K562 (cell line): Measurements from ENCODE around the gene KMT2C. TPM values are rescaled to one million over a fixed set of nuclear protein-coding genes. Genes with fewer than 3 reads are reported as not detected.

Source experiments
- ARNT ChIP-seq, 2 experiments: fragments of 450-650 bp; IDR thresholded peaks; 2 replicates each; pipeline ENCODE4 v1.6.1; 2016; ENCODE audit warnings: mild to moderate bottlenecking in 1 of 2
- EP300 ChIP-seq: IDR thresholded peaks from 2 replicates; pipeline ENCODE4 v1.6.1; 2012; ENCODE audit warnings: low read length, improper control_type of control experiment
- FOXM1 ChIP-seq, 2 experiments: fragments of 450-650 bp in 1 of 2; sonication (generic) in 1 of 2; formaldehyde crosslinking in 1 of 2; IDR thresholded peaks; 2 replicates each; pipeline versions ENCODE4 v1.6.1 to v1.9.0; 2017 to 2022; ENCODE audit warnings: low read depth in 2 of 2, mild to moderate bottlenecking in 2 of 2, missing genetic modification reagents in 1 of 2, moderate library complexity in 1 of 2
- LEF1 ChIP-seq: fragments of 450-650 bp; IDR thresholded peaks from 2 replicates; pipeline ENCODE4 v1.6.1; 2016; ENCODE audit warnings: mild to moderate bottlenecking
- MAZ ChIP-seq, 2 experiments: fragments of 450-650 bp in 1 of 2; sonication (generic) in 1 of 2; formaldehyde crosslinking; IDR thresholded peaks in 1 of 2; conservative IDR thresholded peaks in 1 of 2; 2 replicates each; pipeline versions ENCODE4 v1.4.0 to v1.5.0; 2020; ENCODE audit warnings: mild to moderate bottlenecking in 1 of 2, missing genetic modification reagents in 1 of 2
- NFIC ChIP-seq: fragments of 450-650 bp; IDR thresholded peaks from 2 replicates; pipeline ENCODE4 v1.6.1; 2017; ENCODE audit warnings: mild to moderate bottlenecking, inconsistent platforms
- NFIX ChIP-seq: fragments of 250-450 bp; sonication (Bioruptor Pico); IDR thresholded peaks from 2 replicates; pipeline ENCODE4 v1.4.0; 2020; ENCODE audit warnings: low read depth, mild to moderate bottlenecking, moderate library complexity
- RBFOX2 ChIP-seq: fragments of 200-400 bp; formaldehyde crosslinking; IDR thresholded peaks from 2 replicates; pipeline ENCODE4 v1.6.1; 2017; ENCODE audit warnings: low read depth, mild to moderate bottlenecking, low read length, moderate library complexity
- RCOR1 ChIP-seq, 2 experiments: IDR thresholded peaks; 2 replicates each; pipeline ENCODE4 v1.6.1; 2012; ENCODE audit warnings: low read depth in 2 of 2, low read length in 2 of 2, borderline replicate concordance in 1 of 2, improper control_type of control experiment in 1 of 2
- SMARCA4 ChIP-seq: fragments of 450-650 bp; IDR thresholded peaks from 2 replicates; pipeline ENCODE4 v1.6.1; 2016
- TFAM ChIP-seq: fragments of 250-450 bp; sonication (Bioruptor Pico); conservative IDR thresholded peaks from 2 replicates; pipeline ENCODE4 v1.5.0; 2021; ENCODE audit warnings: mild to moderate bottlenecking, moderate library complexity
- ZBTB8A ChIP-seq: fragments of 450-650 bp; IDR thresholded peaks from 2 replicates; pipeline ENCODE4 v1.6.1; 2018; ENCODE audit warnings: mild to moderate bottlenecking, moderate library complexity; ENCODE audit not compliant: partially characterized antibody
- polyA plus RNA-seq, 8 experiments: library from polyadenylated mRNA; depleted of rRNA in 4 of 8; stranded (reverse) in 5 of 8; unstranded in 3 of 8; fragments of >200 nt; fragmentation: Nextera tagmentation in 2 of 8; fragmentation: Illumina TruSeq in 1 of 8; extraction: Ambion mirVana in 2 of 8; extraction: Trizol in 1 of 8; gene quantifications; 2 replicates each; pipeline versions ENCODE4 v1.2.1 to v1.2.3, GENCODE V29; 2011 to 2014; ENCODE audit warnings: inconsistent platforms in 1 of 8, missing spikeins in 1 of 8
- total RNA-seq, 7 experiments: library from RNA; depleted of rRNA in 6 of 7; stranded (reverse); fragments of >200 nt in 6 of 7; fragmentation: Illumina TruSeq in 2 of 7; extraction: Trizol in 2 of 7; gene quantifications; 2 replicates each; pipeline versions ENCODE4 v1.2.1 to v1.2.3, GENCODE V29; 2011 to 2021; ENCODE audit warnings: low replicate concordance in 1 of 7
- TF ChIP-seq, protein P1 (sequence below), 2 experiments: fragments of 200-800 bp in 1 of 2; sonication (Bioruptor generic) in 1 of 2; sonication (generic) in 1 of 2; formaldehyde crosslinking in 1 of 2; IDR thresholded peaks in 1 of 2; conservative IDR thresholded peaks in 1 of 2; 2 replicates each; pipeline versions ENCODE4 v1.5.0 to v1.6.1; 2016 to 2020; ENCODE audit warnings: missing compliant biosample characterization in 1 of 2, missing genetic modification characterization in 1 of 2, missing genetic modification reagents in 1 of 2
- TF ChIP-seq, protein P2 (sequence below), 2 experiments: fragments of 450-650 bp in 1 of 2; sonication (generic) in 1 of 2; formaldehyde crosslinking in 1 of 2; IDR thresholded peaks; 2 replicates each; pipeline versions ENCODE4 v1.7.1 to v1.9.0; 2016 to 2022; ENCODE audit warnings: inconsistent platforms in 1 of 2, mild to moderate bottlenecking in 1 of 2, missing genetic modification reagents in 1 of 2

Gene KMT2C
- total and polyA plus RNA-seq, 9 of the 15 experiments (the other 6 are each of a cell fraction or from before 2014, with no cell fraction given) = 4.9 to 67.8 (median 27.1) TPM

DNA sequence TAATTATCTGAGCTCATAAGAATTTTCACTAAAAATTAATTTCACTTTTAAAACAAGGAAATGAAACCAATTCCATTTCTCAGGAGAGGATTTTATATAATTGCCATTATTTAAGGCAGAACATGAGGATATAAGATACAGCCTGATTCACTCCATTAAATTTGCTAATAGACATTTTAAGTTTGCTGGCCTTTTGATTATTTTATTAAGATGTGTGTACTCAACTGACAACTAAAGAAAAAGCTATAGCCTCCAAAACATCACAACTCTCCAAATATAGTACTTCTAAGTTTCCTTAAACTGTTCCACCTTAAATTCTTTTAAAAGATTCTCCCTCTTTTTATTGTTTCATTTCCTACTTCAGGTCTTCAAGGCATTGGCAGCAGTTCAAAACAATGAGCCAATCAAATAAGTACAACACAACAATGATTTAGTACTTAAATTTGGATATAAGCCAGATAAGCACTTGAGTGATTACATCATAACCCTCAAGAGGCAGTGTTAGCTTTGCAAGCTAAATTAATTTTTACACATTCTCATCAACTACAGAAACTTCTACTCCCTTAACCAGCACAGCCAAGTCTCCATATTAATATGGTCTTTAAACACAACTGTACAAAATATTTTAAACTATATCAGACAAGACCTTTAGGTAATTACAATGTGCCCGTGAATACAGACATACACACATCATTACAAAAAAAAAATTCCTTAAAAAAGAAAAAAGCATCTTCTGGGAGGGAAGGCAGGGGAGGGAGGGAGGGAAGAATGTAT, 121.8 kb downstream of the KMT2C start (continued):
- TF ChIP-seq RBFOX2 = no peak
- TF ChIP-seq MAZ (CRISPR knock-in tag; conservative IDR thresholded peaks at IDR 0.05 in 1 of 2, IDR thresholded peaks at IDR 0.05 in 1 of 2) = peak in 1 of 2 experiments; percentile 36; a peak in 1 of 4 replicates
- peak in 1 of 2 experiments; percentile 27; a peak in 1 of 4 replicates for TF ChIP-seq RCOR1 (IDR thresholded peaks at IDR 0.05; ENCODE audit: borderline replicate concordance in 1 of 2, low read depth in 2 of 2, low read length in 2 of 2)
- TF ChIP-seq, protein P1, sequence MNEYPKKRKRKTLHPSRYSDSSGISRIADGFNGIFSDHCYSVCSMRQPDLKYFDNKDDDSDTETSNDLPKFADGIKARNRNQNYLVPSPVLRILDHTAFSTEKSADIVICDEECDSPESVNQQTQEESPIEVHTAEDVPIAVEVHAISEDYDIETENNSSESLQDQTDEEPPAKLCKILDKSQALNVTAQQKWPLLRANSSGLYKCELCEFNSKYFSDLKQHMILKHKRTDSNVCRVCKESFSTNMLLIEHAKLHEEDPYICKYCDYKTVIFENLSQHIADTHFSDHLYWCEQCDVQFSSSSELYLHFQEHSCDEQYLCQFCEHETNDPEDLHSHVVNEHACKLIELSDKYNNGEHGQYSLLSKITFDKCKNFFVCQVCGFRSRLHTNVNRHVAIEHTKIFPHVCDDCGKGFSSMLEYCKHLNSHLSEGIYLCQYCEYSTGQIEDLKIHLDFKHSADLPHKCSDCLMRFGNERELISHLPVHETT (CRISPR knock-in tag; conservative IDR thresholded peaks at IDR 0.05 in 1 of 2, IDR thresholded peaks at IDR 0.05 in 1 of 2) = 0 out of 4 replicates have a peak, but pooled peaks of 1 of the 2 experiments have one; percentile 40
- TF ChIP-seq NFIX = 0 out of 2 replicates have a peak, but pooled peaks have one; percentile 28
- TF ChIP-seq ZBTB8A = no peak
- peak; percentile 99 for TF ChIP-seq NFIC
- TF ChIP-seq, protein P2, sequence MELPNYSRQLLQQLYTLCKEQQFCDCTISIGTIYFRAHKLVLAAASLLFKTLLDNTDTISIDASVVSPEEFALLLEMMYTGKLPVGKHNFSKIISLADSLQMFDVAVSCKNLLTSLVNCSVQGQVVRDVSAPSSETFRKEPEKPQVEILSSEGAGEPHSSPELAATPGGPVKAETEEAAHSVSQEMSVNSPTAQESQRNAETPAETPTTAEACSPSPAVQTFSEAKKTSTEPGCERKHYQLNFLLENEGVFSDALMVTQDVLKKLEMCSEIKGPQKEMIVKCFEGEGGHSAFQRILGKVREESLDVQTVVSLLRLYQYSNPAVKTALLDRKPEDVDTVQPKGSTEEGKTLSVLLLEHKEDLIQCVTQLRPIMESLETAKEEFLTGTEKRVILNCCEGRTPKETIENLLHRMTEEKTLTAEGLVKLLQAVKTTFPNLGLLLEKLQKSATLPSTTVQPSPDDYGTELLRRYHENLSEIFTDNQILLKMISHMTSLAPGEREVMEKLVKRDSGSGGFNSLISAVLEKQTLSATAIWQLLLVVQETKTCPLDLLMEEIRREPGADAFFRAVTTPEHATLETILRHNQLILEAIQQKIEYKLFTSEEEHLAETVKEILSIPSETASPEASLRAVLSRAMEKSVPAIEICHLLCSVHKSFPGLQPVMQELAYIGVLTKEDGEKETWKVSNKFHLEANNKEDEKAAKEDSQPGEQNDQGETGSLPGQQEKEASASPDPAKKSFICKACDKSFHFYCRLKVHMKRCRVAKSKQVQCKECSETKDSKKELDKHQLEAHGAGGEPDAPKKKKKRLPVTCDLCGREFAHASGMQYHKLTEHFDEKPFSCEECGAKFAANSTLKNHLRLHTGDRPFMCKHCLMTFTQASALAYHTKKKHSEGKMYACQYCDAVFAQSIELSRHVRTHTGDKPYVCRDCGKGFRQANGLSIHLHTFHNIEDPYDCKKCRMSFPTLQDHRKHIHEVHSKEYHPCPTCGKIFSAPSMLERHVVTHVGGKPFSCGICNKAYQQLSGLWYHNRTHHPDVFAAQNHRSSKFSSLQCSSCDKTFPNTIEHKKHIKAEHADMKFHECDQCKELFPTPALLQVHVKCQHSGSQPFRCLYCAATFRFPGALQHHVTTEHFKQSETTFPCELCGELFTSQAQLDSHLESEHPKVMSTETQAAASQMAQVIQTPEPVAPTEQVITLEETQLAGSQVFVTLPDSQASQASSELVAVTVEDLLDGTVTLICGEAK (IDR thresholded peaks at IDR 0.05) = peak; percentile 51; the same call in 1 of the 2 replicates
- TF ChIP-seq, protein P2 (CRISPR knock-in tag; IDR thresholded peaks at IDR 0.05) = no peak
- no peak for TF ChIP-seq TFAM
- TF ChIP-seq EP300 = peak; percentile 58
- peak; percentile 89 for TF ChIP-seq FOXM1 (IDR thresholded peaks at IDR 0.05; ENCODE audit: low read depth)
- TF ChIP-seq FOXM1 (CRISPR knock-in tag; IDR thresholded peaks at IDR 0.05; ENCODE audit: low read depth) = no peak
- 0 out of 4 replicates have a peak, but pooled peaks of 1 of the 2 experiments have one; percentile 68 for TF ChIP-seq ARNT (IDR thresholded peaks at IDR 0.05)
- TF ChIP-seq LEF1 = peak; percentile 64; the same call in 1 of the 2 replicates
- peak; percentile 75; the same call in 1 of the 2 replicates for TF ChIP-seq SMARCA4
